Rectal smooth muscle tissue (tissue), 1 donor: Measurements from ENCODE around the gene KCNG2.
"Not testable (repeated sequence)": the region's sequence is repeated elsewhere in the genome, so short reads cannot be mapped to it uniquely, and the experiment has no call there.

Source experiments
- H3K27ac ChIP-seq: one replicate; pipeline ENCODE4 v1.7.0; 2013; ENCODE audit warnings: low read depth, low read length, inconsistent platforms
- H3K27me3 ChIP-seq: one replicate; pipeline ENCODE4 v1.7.0; 2013; ENCODE audit warnings: low read length; ENCODE audit not compliant: control insufficient read depth, insufficient read depth
- H3K36me3 ChIP-seq: one replicate; pipeline ENCODE4 v1.7.0; 2013; ENCODE audit warnings: low read length; ENCODE audit not compliant: control insufficient read depth, insufficient read depth
- H3K4me1 ChIP-seq: one replicate; pipeline ENCODE4 v1.7.0; 2013; ENCODE audit warnings: low read length; ENCODE audit not compliant: control insufficient read depth, insufficient read depth
- H3K4me3 ChIP-seq: one replicate; pipeline ENCODE4 v1.7.0; 2013; ENCODE audit warnings: low read length
- H3K9ac ChIP-seq: one replicate; pipeline ENCODE4 v1.7.0; 2013; ENCODE audit warnings: low read length

Gene KCNG2

DNA sequence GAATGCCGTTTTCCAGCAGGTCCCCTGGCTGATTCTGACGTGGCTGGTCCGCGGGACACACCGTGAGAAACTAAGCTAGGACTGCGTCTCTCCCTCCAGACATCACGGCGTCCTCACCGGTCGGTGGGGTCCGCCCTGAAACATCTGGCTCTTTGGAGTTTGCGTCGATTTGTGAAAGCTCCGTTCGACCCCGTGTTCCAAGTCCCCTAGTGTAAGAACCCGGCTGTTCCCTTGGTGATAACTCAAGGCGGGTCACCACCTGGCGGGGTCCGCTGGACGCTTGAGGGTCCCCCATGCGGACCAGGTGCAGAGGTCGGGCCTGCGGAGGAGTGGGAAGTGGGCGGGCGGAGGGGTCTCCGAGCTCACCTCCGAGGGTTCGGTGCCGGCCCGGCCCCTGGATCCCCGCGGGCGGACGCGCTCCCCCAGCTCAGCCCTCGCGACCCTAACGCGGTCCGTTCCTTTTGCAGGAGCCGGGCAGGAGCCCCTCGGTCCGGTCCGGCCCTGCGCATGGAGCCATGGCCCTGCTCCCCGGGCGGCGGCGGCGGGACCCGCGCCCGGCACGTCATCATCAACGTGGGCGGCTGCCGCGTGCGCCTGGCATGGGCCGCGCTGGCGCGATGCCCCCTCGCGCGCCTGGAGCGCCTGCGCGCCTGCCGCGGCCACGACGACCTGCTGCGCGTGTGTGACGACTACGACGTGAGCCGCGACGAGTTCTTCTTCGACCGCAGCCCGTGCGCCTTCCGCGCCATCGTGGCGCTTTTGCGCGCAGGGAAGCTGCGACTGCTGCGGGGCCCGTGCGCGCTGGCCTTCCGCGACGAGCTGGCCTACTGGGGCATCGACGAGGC, 65.6 kb downstream of the KCNG2 start:
- Histone ChIP-seq H3K9ac (no peak overlapping the region), H3K4me1 (no peaks in the 10 kb centered on the region), H3K27ac (no peak overlapping the region), H3K27me3 (no peaks in the 10 kb centered on the region), H3K36me3 (no peaks in the 10 kb centered on the region), H3K4me3 (no peak overlapping the region)

DNA sequence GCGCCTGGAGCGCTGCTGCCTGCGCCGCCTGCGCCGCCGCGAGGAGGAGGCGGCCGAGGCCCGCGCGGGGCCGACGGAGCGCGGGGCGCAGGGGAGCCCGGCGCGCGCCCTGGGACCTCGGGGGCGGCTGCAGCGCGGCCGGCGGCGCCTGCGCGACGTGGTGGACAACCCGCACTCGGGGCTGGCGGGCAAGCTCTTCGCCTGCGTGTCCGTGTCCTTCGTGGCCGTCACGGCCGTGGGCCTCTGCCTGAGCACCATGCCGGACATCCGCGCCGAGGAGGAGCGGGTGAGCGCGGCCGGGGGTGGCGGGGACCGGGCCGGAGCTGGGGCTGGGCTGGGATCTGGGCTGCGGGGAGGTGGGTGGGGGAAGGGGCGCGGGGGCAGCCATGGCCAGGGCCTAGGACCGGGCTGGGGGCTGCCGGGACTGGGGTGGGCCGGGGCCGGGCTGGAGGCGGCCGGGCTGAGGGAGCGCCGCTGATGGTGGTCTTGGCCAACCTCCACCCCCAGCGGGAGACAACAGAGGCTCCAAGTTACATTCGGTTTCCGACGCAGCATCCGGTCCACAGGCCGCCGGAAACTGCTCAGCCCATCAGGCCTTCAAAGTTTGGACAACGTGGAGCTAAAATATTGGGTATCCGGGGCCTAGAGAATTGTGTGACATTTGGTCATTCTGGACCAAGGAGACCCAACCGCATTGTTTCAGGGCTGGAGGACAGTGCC, 66.4 kb downstream of the KCNG2 start:
- Histone ChIP-seq H3K9ac (no peak overlapping the region), H3K36me3 (no peaks in the 10 kb centered on the region), H3K4me1 (no peaks in the 10 kb centered on the region), H3K27ac (no peak overlapping the region), H3K4me3 (no peak overlapping the region), H3K27me3 (no peaks in the 10 kb centered on the region)

DNA sequence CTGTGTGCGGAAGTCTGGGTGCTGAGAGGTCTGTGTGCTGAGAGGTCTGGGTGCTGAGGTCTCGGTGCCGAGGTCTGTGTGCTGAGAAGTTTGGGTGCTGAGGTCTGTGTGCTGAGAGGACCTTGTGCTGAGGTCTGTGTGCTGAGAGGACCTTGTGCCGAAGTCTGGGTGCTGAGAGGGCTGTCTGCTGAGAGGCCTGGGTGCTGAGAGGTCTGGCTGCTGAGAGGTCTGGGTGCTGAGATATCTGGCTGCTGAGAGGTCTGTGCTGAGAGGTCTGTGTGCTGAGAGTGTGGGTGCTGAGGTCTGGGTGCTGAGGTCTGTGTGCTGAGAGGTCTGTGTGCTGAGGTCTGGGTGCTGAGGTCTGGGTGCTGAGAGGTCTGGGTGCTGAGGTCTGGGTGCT, 67.2 kb downstream of the KCNG2 start:
- H3K4me3 ChIP-seq, H3K36me3 ChIP-seq, H3K27ac ChIP-seq, H3K4me1 ChIP-seq, H3K9ac ChIP-seq, H3K27me3 ChIP-seq: not testable (repeated sequence)

DNA sequence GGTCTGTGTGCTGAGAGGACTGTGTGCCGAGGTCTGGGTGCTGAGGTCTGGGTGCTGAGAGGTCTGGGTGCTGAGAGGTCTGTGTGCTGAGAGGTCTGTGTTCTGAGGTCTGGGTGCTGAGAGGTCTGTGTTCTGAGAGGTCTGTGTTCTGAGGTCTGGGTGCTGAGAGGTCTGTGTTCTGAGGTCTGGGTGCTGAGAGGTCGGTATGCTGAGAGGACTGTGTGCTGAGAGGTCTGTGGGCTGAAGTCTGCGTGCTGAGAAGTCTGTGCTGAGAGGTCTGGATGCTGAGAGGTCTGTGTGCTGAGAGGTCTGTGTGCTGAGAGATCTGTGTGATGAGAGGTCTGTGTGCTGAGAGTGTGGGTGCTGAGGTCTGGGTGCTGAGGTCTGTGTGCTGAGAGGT, 68.2 kb downstream of the KCNG2 start:
- H3K36me3 ChIP-seq, H3K4me3 ChIP-seq, H3K27ac ChIP-seq, H3K27me3 ChIP-seq, H3K4me1 ChIP-seq, H3K9ac ChIP-seq: not testable (repeated sequence)

DNA sequence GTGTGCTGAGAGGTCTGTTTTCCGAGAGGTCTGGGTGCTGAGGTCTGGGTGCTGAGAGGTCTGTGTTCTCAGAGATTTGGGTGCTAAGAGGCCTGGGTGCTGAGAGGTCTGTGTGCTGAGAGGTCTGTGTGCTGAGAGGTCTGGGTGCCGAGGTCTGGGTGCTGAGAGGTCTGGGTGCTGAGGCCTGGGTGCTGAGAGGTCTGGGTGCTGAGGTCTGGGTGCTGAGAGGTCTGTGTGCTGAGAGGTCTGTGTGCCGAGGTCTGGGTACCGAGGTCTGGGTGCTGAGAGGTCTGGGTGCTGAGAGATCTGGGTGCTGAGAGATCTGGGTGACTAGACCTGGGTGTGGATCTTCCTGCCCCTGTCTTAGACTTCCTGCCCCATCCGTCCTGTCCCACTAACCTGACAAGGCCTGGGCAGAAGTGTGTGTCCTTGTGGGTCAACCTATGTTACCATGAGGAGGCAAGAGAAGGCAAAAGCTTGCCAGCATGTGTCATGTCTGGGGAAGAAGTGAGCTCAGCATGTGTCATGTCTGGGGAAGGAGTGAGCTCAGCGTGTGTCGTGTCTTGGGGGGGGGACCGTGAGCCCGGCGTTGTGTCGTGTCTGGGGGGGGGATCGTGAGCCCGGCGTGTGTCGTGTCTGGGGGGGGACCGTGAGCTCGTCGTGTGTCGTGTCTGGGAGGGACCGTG, 69.3 kb downstream of the KCNG2 start:
- Histone ChIP-seq H3K27me3 (no peaks in the 10 kb centered on the region), H3K9ac (no peak overlapping the region), H3K36me3 (no peaks in the 10 kb centered on the region), H3K4me3 (no peak overlapping the region), H3K27ac (no peak overlapping the region), H3K4me1 (no peaks in the 10 kb centered on the region)

DNA sequence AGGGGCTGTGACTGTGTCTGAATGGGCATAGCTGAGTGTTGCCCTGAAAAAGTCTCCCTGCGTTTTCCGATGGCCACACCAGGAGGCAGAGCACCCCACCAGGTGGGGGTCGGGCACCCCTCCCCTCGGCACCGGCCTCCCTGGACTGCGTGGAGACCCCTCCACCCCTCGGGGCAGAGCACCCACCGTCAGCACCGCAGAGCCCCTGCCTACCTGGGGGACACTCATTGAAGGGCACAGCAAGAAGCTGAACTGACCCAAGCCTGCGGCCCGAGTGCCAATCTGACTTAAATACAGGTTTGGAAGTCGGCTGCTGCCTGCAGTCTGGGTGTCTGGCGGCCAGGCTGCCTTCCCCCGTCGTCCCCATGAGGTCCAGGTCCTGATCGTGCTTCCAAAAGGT, 69.9 kb downstream of the KCNG2 start:
- H3K36me3 ChIP-seq = no peaks in the 10 kb centered on the region
- no peak overlapping the region for H3K27ac ChIP-seq
- no peaks in the 10 kb centered on the region for H3K27me3 ChIP-seq
- H3K4me1 ChIP-seq = no peaks in the 10 kb centered on the region
- no peak overlapping the region for H3K9ac ChIP-seq
- no peak overlapping the region for H3K4me3 ChIP-seq

DNA sequence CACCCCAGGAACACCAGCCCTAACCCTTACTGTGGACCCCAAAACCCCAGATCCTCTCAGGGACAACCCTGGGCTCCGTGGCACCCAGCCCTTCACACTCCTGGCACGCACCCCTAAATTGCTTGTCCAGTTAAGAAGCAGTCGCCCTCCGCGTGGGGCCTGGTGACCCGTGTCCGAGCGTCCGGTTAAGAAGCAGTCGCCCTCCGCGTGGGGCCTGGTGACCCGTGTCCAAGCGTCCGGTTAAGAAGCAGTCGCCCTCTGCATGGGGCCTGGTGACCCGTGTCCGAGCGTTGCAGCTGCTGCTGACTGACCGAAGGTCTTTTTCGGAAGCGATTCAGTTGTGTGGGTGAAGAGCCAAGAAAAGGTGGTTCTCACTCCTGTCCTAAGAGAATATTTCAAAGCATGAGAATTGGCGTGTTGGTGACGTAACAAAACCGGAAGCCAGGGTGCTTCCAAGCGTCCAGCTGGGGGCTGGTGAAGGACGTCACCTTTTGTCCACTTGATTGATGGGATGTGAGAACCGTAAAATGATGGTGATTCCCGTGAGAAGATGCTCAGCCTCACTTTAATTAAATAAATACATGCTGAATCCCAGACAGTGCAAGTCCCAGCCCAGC, 70.5 kb downstream of the KCNG2 start:
- no peak overlapping the region for H3K4me3 ChIP-seq
- H3K36me3 ChIP-seq = no peaks in the 10 kb centered on the region
- no peak overlapping the region for H3K9ac ChIP-seq
- H3K27ac ChIP-seq = no peak overlapping the region
- H3K4me1 ChIP-seq = no peaks in the 10 kb centered on the region
- no peaks in the 10 kb centered on the region for H3K27me3 ChIP-seq

DNA sequence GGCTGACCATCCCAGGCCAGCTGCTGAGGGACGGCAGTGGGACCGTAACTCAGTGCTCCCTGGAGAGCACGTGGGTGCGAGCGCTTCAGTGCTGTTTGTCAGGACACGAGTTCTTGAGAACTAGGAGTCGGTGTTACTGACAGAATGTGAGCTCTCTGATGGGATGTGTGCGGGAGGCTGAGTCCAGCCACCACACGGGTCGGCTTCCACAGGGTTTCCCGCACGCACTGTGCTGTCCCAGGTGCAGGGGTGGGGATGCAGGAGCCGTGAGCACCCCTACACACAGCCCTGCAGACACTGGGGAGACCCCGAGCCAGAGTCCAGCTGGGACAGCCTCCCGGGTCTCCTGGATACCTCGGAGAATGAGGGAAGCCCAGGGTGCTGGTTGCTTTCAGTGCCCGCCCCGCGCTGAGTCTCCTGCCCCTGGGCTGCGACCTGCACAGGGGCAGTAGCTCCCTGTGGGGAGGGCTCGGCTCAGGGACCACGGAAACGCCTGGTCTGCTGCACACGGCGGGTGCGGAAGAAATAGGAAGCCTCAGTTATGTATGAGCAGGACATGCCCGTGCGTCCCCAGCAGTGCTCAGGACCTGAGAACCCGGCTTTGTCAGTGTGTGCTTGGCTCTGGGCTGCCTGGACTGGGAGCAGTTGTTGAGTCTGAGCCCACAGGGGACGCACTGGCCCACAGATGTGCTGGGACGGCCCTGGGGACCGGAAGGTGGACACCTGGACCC, 71.2 kb downstream of the KCNG2 start:
- no peak overlapping the region for H3K4me3 ChIP-seq
- H3K27ac ChIP-seq = no peak overlapping the region
- no peak overlapping the region for H3K9ac ChIP-seq
- H3K4me1 ChIP-seq = no peaks in the 10 kb centered on the region
- H3K36me3 ChIP-seq = no peaks in the 10 kb centered on the region
- H3K27me3 ChIP-seq = no peaks in the 10 kb centered on the region

DNA sequence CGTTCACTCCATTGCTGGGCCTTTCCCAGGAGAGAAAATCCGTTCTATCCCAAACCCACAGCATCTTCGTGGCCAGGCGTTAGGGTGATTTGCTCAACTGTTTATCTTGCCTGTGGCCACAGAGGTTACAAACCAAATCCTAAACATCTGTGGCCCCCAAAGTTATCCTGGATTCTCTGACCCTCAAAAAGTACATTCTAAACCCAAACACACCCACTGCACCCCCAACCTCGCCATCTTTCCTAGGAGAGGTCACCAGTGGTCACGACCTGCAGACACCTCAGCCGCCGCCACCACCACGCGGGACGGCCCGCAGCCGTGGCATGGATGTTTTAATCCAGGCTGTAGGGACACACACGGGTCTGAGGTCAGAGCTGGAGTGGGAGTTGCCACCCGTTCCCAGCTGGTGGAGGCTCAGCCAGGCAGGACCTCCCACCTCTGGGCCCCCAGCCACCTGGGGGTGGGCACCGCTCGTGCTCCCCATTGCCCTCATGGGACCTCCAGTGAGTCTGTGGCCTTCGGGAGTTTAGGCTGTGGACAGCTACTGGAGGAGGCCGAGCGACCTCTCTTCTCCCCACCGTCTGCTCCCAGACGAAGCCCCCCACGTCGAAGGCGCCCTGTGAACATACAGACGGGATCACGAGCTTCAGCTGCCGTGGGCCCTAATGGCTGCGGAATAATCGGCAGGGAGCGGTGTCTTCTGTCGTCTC, 72.0 kb downstream of the KCNG2 start:
- H3K36me3 ChIP-seq = no peaks in the 10 kb centered on the region
- H3K27me3 ChIP-seq = no peaks in the 10 kb centered on the region
- no peak overlapping the region for H3K9ac ChIP-seq
- H3K27ac ChIP-seq = no peak overlapping the region
- no peaks in the 10 kb centered on the region for H3K4me1 ChIP-seq
- H3K4me3 ChIP-seq = no peak overlapping the region

DNA sequence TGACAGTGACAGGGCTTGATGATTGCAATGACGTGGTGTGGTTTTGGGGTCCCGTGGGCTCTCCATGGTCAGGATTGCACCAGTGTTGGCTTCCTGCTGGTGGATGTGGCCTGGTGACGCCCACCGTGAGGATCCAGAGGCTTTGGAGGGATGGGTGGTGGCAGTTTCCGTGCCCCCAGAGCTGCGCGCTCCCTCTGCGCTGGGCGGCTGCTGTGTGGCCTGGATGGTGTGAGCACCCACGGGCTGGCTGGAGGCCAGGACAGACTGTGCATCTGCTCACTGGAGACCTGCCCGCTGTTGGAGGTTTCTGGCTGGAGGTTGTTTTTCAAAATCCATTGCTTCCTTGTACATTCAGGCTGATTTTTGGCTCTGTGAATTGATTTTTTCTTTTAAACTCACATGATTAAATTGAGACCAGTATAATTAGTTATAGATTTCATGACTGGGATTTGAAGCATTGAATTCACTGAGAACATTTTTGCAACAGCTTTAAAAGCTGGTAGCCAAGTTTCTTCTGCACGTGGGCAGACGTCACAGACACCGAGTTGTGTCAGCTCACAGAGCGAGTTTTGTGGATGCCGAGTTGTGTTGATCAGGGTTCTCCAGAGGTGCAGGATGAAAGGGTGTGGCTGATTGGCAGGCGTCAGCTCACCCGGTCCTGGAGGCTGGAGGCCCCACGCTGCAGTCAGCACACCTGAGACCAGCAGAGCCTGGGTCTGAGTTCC, 72.7 kb downstream of the KCNG2 start:
- Histone ChIP-seq H3K9ac (no peak overlapping the region), H3K27ac (no peak overlapping the region), H3K4me3 (no peak overlapping the region), H3K4me1 (no peaks in the 10 kb centered on the region), H3K36me3 (no peaks in the 10 kb centered on the region), H3K27me3 (no peaks in the 10 kb centered on the region)

DNA sequence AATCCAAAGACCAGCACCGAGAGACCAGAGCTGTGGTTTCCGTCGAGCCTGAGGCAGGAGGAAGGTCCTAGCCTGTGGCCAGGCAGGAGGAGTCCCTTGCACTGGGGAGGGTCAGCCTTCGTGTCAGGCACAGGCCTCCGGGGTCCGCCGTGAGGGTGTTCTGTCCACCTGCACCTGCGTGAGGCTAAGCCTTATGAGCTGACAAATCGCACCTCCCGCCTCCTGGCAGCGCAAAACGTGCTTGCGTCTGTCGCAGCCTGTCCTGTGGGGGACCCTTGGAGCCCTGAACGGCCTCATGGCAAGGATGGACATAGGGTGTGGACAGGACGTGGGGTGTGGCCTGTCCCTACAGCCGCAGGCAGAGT, 73.3 kb downstream of the KCNG2 start:
- Histone ChIP-seq H3K9ac (no peak overlapping the region), H3K27me3 (no peaks in the 10 kb centered on the region), H3K4me1 (no peaks in the 10 kb centered on the region), H3K36me3 (no peaks in the 10 kb centered on the region), H3K4me3 (no peak overlapping the region), H3K27ac (no peak overlapping the region)
